KMS-11 (cell line): Measurements from ENCODE around the gene RP9.

Source experiments
- H2AFZ ChIP-seq: fragments of 200-600 bp; sonication (generic); 2 replicates; pipeline ENCODE4 v1.6.1; 2016; ENCODE audit warnings: antibody characterized with exemption, mixed run types, low read depth
- H3K27ac ChIP-seq: fragments of 200-600 bp; sonication (generic); 2 replicates; pipeline ENCODE4 v1.6.1; 2016; ENCODE audit warnings: mild to moderate bottlenecking, mixed run types
- H3K27me3 ChIP-seq: fragments of 200-600 bp; sonication (generic); 2 replicates; pipeline ENCODE4 v1.6.1; 2017; ENCODE audit warnings: mild to moderate bottlenecking, low read depth, mixed run types, moderate library complexity; ENCODE audit not compliant: insufficient read depth
- H3K36me3 ChIP-seq: fragments of 200-600 bp; sonication (generic); 2 replicates; pipeline ENCODE4 v1.6.1; 2017; ENCODE audit warnings: mild to moderate bottlenecking, mixed run types; ENCODE audit not compliant: insufficient read depth
- H3K4me1 ChIP-seq: fragments of 200-600 bp; sonication (generic); 2 replicates; pipeline ENCODE4 v1.6.1; 2016; ENCODE audit warnings: mild to moderate bottlenecking, low read depth, mixed run types; ENCODE audit not compliant: poor library complexity, severe bottlenecking
- H3K4me2 ChIP-seq: fragments of 200-600 bp; sonication (generic); 2 replicates; pipeline ENCODE4 v1.7.0; 2016; ENCODE audit warnings: mild to moderate bottlenecking, mixed run types
- H3K4me3 ChIP-seq: fragments of 200-600 bp; sonication (generic); IDR thresholded peaks from 2 replicates; pipeline ENCODE4 v1.6.1; 2017; ENCODE audit warnings: low read depth, low read length, mixed read lengths; ENCODE audit not compliant: insufficient read depth
- H3K79me2 ChIP-seq: fragments of 200-600 bp; sonication (generic); 2 replicates; pipeline ENCODE4 v1.6.1; 2016; ENCODE audit warnings: low read depth, mixed run types; ENCODE audit not compliant: insufficient read depth
- H3K9ac ChIP-seq: fragments of 200-600 bp; sonication (generic); 2 replicates; pipeline ENCODE4 v1.6.1; 2016; ENCODE audit warnings: mild to moderate bottlenecking, mixed run types
- H4K20me1 ChIP-seq: fragments of 200-600 bp; sonication (generic); 2 replicates; pipeline ENCODE4 v1.6.1; 2016; ENCODE audit warnings: mild to moderate bottlenecking, mixed run types; ENCODE audit not compliant: insufficient read depth
- TF ChIP-seq, protein P1 (sequence below): fragments of 200-600 bp; sonication (generic); conservative IDR thresholded peaks from 2 replicates; pipeline ENCODE4 v1.6.1; 2017; ENCODE audit warnings: low read depth, mild to moderate bottlenecking, antibody characterized with exemption, low read length, moderate library complexity, mixed read lengths

The RP9 gene

DNA sequence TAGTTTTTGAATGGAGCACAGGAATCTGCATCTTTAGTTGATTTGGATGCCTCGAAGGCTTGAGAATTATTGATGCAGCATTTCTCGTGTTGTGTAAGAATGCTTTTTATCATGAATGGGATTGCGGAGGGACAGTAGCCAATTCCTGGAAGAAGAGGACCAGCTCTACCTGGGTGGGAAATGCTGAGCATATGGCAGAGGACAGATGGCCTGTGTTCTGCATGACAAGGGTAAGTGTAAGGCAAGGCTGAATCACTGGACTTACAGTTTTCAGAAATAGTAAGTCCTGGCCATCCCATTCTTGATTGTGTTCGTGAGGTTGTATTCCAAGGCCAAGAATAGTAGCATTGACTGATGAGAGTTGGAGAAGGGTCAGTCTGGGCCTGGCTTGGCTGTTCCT lies 15.9 kb downstream of the RP9 start:
- Histone ChIP-seq H3K27me3 (no peaks in the 10 kb centered on the region), H3K4me1 (no peaks in the 10 kb centered on the region), H3K9ac (no peak overlapping the region), H3K79me2 (no peaks in the 10 kb centered on the region), H3K36me3 (peaks cover 2% of the 10 kb centered on the region; the same call in 1 of the 2 replicates), H3K4me2 (no peak overlapping the region), H3K4me3 (no peak overlapping the region), H3K27ac (no peak overlapping the region), H4K20me1 (no peaks in the 10 kb centered on the region), H2AFZ (no peak overlapping the region)
- TF ChIP-seq, protein P1, sequence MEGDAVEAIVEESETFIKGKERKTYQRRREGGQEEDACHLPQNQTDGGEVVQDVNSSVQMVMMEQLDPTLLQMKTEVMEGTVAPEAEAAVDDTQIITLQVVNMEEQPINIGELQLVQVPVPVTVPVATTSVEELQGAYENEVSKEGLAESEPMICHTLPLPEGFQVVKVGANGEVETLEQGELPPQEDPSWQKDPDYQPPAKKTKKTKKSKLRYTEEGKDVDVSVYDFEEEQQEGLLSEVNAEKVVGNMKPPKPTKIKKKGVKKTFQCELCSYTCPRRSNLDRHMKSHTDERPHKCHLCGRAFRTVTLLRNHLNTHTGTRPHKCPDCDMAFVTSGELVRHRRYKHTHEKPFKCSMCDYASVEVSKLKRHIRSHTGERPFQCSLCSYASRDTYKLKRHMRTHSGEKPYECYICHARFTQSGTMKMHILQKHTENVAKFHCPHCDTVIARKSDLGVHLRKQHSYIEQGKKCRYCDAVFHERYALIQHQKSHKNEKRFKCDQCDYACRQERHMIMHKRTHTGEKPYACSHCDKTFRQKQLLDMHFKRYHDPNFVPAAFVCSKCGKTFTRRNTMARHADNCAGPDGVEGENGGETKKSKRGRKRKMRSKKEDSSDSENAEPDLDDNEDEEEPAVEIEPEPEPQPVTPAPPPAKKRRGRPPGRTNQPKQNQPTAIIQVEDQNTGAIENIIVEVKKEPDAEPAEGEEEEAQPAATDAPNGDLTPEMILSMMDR: no peak

GRCh38 chr7:33091641-33092191 lies 17.5 kb downstream of the RP9 start:
- Histone ChIP-seq H3K27me3 (no peaks in the 10 kb centered on the region), H3K4me1 (no peaks in the 10 kb centered on the region), H3K27ac (no peak overlapping the region), H4K20me1 (no peaks in the 10 kb centered on the region), H2AFZ (no peak overlapping the region), H3K4me3 (no peak overlapping the region), H3K4me2 (no peak overlapping the region), H3K36me3 (no peaks in the 10 kb centered on the region), H3K79me2 (no peaks in the 10 kb centered on the region), H3K9ac (no peak overlapping the region)
- TF ChIP-seq, protein P1: no peak

DNA sequence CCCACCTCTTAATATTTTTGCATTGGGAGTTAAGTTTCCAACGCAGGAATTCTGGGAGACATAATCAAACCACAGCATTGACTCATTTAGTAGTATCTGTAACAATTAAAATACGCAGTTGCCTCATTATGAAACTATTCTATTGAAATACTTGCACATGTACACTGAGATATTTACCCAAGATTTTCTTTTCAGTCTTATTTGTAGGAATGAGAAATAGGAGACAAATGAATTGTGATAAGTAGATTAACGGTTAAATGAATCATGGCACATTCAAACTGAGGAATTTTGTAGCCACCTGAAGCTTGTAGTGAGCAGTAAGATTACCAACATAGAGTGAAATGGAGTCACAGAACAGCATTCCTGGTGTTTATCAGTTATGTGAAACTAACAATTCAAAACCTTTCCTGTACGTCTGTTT lies 18.1 kb downstream of the RP9 start:
- Histone ChIP-seq H3K4me1 (no peaks in the 10 kb centered on the region), H3K4me2 (no peak overlapping the region), H3K36me3 (no peaks in the 10 kb centered on the region), H3K27ac (no peak overlapping the region), H4K20me1 (no peaks in the 10 kb centered on the region), H3K4me3 (no peak overlapping the region), H3K27me3 (no peaks in the 10 kb centered on the region), H2AFZ (no peak overlapping the region), H3K79me2 (no peaks in the 10 kb centered on the region), H3K9ac (no peak overlapping the region)
- TF ChIP-seq, protein P1: no peak

GRCh38 chr7:33089142-33089541 lies 20.1 kb downstream of the RP9 start:
- H3K4me1 ChIP-seq: no peaks in the 10 kb centered on the region
- H3K4me3 ChIP-seq: no peak overlapping the region

More at GRCh38 chr7:33089142-33089541, 20.1 kb downstream of the RP9 start:
- Histone ChIP-seq H3K79me2 (no peaks in the 10 kb centered on the region), H3K36me3 (no peaks in the 10 kb centered on the region), H3K27ac (no peak overlapping the region), H3K27me3 (no peaks in the 10 kb centered on the region), H3K4me2 (no peak overlapping the region), H2AFZ (no peak overlapping the region), H4K20me1 (no peaks in the 10 kb centered on the region), H3K9ac (no peak overlapping the region)
- TF ChIP-seq, protein P1: no peak
